GM12865 (cell line): ENCODE results near the gene SRSF7.

ENCODE experiments used
- DNase-seq: peaks from one replicate; pipeline ENCODE4 v3.0.0; 2010; ENCODE audit warnings: low read depth
- H3K4me3 ChIP-seq: 2 replicates; pipeline ENCODE4 v1.5.1; 2011; ENCODE audit warnings: mild to moderate bottlenecking, low read depth, low read length, control low read depth
- CTCF ChIP-seq: IDR thresholded peaks from 2 replicates; pipeline ENCODE4 v1.5.1; 2011; ENCODE audit warnings: low read length, control low read depth, low read depth, inconsistent platforms; ENCODE audit not compliant: insufficient read depth; ENCODE audit errors: missing control alignments

Gene SRSF7

GRCh38 chr2:38791744-38792143 lies 40.6 kb upstream of the SRSF7 start:
- no peak for TF ChIP-seq CTCF
- DNase-seq, result no peak

GRCh38 chr2:38789691-38790090 lies 38.5 kb upstream of the SRSF7 start:
- H3K4me3 ChIP-seq, result no peak overlapping the region
- TF ChIP-seq CTCF, result no peak
- no peak for DNase-seq

More at GRCh38 chr2:38791744-38792143, 40.6 kb upstream of the SRSF7 start:
- H3K4me3 ChIP-seq, result no peak overlapping the region

DNA sequence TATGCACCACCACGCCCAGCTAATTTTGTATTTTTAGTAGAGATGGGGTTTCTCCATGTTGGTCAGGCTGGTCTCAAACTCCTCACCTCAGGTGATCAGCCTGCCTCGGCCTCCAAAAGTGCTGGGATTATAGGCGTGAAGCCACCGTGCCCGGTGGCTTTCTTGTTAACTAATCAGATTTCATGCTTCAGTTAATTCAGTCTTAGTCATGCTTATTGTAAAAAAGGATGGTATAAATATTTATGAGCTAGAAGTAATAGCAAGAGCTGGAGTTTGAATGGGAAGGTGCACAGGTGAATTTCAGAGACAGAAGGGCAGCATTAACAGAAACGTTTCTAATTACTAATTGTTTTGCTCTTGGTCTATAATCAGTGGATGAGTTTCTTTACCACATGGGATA lies 37.1 kb upstream of the SRSF7 start:
- no peak for TF ChIP-seq CTCF
- H3K4me3 ChIP-seq, result no peak overlapping the region
- DNase-seq, result no peak

- H3K4me3 ChIP-seq, result no peak overlapping the region
- TF ChIP-seq CTCF, result no peak
- DNase-seq, result no peak
Observed at GRCh38 chr2:38783586-38783985, 32.4 kb upstream of the SRSF7 start.

DNA sequence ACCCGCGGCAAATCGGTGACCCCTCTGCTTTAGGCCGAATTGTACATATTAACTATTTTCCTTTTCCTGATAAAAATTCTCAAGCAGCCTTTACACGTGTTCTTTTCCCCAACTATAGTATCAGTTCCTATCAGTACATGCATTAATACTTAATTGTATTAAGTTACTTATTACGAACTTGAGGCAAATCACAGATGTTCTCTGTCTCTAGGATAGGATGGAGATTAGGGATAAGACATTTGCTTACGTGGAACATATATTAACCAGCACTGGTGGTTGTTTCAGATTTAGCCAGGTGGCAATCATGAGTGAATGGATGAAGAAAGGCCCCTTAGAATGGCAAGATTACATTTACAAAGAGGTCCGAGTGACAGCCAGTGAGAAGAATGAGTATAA lies 27.5 kb upstream of the SRSF7 start:
- DNase-seq, result no peak
- H3K4me3 ChIP-seq, result peak overlapping the region; percentile 97
- TF ChIP-seq CTCF, result no peak

GRCh38 chr2:38776531-38776930 lies 25.4 kb upstream of the SRSF7 start:
- no peak overlapping the region for H3K4me3 ChIP-seq
- TF ChIP-seq CTCF, result no peak
- no peak for DNase-seq

GRCh38 chr2:38775921-38776225 lies 24.7 kb upstream of the SRSF7 start:
- TF ChIP-seq CTCF, result no peak
- no peak for DNase-seq
- H3K4me3 ChIP-seq, result no peak overlapping the region
